ENCODE results near the gene ROBO3.

ROBO3 gene

DNA sequence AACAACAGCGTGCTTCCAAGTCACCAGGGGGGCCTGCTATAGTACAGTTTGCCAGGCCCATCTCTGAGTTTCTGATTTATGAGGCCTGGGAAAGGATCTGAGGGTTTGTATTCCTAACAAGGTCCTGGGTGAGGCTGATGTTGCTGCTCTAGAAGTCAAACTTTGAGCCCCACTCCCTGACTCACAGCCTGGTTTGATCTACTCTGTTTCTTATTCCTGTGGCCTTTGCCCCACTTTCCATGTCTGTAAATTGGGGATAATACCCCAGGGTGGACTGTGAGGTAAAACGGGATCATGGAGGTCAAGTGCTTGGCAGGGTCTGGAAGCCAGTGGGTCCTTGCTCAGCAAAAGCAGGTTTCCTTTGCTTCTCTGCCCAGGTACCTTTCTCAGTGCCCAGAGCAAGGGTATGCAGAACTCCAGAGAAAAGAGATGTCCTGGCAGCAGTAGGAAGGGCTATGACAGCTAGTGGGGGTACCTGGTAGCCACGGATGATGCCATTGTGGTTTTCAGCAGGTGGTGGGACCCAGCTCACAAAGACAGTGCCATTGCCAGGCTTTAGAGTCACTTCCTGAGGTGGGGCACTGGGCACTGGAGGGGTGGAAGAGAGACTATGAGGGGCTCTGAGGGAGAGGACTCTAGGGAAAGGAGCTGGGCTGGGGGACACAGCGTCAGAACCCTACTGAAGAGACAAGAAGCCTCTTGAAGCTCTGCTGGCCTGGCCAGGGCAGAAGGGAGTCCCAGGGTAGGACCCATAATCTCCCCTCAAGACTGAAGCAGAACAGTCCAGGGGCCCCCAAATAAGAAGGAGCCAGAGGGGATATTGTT is 29.6 kb downstream of the ROBO3 start:
- Histone ChIP-seq H3K27me3 (ENCODE audit: low read length) (no peaks in the 10 kb centered on the region), H2AFZ (ENCODE audit: low read depth, low read length, severe bottlenecking) (no peak overlapping the region), H3K9me3 (ENCODE audit: insufficient read depth, low read length) (no peaks in the 10 kb centered on the region), H3K9me2 (replicated peaks; ENCODE audit: insufficient read depth, low read length) (no peaks in the 10 kb centered on the region), H3K4me3 (ENCODE audit: insufficient read depth, low read length, poor library complexity, severe bottlenecking) (no peak overlapping the region), H3K9ac (ENCODE audit: low read length) (no peak overlapping the region), H3K27ac (ENCODE audit: low read depth, low read length) (no peak overlapping the region), H3K4me2 (ENCODE audit: low read depth, low read length, poor library complexity, severe bottlenecking) (no peak overlapping the region), H4K20me1 (ENCODE audit: low read depth, low read length) (no peaks in the 10 kb centered on the region), H3K79me2 (ENCODE audit: insufficient read depth, low read length) (no peaks in the 10 kb centered on the region), H3F3A (ENCODE audit: insufficient read depth) (no peaks in the 10 kb centered on the region), H3K36me3 (ENCODE audit: low read length) (no peaks in the 10 kb centered on the region)
- TF ChIP-seq EZH2phosphoT487 (conservative IDR thresholded peaks at IDR 0.05; ENCODE audit: low read length), result no peak
- TF ChIP-seq, protein P1, sequence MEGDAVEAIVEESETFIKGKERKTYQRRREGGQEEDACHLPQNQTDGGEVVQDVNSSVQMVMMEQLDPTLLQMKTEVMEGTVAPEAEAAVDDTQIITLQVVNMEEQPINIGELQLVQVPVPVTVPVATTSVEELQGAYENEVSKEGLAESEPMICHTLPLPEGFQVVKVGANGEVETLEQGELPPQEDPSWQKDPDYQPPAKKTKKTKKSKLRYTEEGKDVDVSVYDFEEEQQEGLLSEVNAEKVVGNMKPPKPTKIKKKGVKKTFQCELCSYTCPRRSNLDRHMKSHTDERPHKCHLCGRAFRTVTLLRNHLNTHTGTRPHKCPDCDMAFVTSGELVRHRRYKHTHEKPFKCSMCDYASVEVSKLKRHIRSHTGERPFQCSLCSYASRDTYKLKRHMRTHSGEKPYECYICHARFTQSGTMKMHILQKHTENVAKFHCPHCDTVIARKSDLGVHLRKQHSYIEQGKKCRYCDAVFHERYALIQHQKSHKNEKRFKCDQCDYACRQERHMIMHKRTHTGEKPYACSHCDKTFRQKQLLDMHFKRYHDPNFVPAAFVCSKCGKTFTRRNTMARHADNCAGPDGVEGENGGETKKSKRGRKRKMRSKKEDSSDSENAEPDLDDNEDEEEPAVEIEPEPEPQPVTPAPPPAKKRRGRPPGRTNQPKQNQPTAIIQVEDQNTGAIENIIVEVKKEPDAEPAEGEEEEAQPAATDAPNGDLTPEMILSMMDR (IDR thresholded peaks at IDR 0.05; ENCODE audit: insufficient read depth, low read length, poor library complexity, severe bottlenecking), result no peak

DNA sequence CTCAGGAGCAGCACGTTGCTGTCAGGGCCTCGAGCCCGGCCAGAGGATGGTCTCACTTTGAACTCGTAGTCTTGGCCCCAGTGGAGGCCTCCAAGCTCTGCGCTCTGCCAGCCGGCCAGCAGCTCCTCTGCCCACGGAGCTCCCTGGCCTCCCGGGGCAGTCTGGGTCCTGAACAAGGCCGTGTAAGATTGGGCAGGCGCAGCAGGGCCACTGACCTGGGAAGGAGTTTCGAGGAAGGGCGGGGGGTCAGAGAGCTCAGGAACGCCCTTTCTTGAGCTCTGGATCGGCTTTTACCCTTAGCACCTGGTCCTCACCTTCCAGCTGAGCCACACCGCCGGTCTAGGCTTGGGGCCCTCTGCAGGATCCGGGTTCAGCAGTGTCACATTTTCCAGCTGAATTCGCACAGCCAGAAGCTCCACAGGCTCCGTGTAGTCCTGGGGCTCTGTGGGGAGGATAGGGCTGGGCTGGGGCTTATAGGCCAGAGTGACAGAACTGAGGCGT is 30.3 kb downstream of the ROBO3 start:
- Histone ChIP-seq H3K27me3 (ENCODE audit: low read length) (no peaks in the 10 kb centered on the region), H4K20me1 (ENCODE audit: low read depth, low read length) (no peaks in the 10 kb centered on the region), H3K9me3 (ENCODE audit: insufficient read depth, low read length) (no peaks in the 10 kb centered on the region), H3K4me2 (ENCODE audit: low read depth, low read length, poor library complexity, severe bottlenecking) (no peak overlapping the region), H3K4me3 (ENCODE audit: insufficient read depth, low read length, poor library complexity, severe bottlenecking) (no peak overlapping the region), H2AFZ (ENCODE audit: low read depth, low read length, severe bottlenecking) (no peak overlapping the region), H3K79me2 (ENCODE audit: insufficient read depth, low read length) (no peaks in the 10 kb centered on the region), H3K36me3 (ENCODE audit: low read length) (no peaks in the 10 kb centered on the region), H3F3A (ENCODE audit: insufficient read depth) (no peaks in the 10 kb centered on the region), H3K27ac (ENCODE audit: low read depth, low read length) (no peak overlapping the region), H3K9me2 (replicated peaks; ENCODE audit: insufficient read depth, low read length) (no peaks in the 10 kb centered on the region), H3K9ac (ENCODE audit: low read length) (no peak overlapping the region)
- TF ChIP-seq EZH2phosphoT487 (conservative IDR thresholded peaks at IDR 0.05; ENCODE audit: low read length), result no peak
- TF ChIP-seq, protein P1 (IDR thresholded peaks at IDR 0.05; ENCODE audit: insufficient read depth, low read length, poor library complexity, severe bottlenecking), result no peak

DNA sequence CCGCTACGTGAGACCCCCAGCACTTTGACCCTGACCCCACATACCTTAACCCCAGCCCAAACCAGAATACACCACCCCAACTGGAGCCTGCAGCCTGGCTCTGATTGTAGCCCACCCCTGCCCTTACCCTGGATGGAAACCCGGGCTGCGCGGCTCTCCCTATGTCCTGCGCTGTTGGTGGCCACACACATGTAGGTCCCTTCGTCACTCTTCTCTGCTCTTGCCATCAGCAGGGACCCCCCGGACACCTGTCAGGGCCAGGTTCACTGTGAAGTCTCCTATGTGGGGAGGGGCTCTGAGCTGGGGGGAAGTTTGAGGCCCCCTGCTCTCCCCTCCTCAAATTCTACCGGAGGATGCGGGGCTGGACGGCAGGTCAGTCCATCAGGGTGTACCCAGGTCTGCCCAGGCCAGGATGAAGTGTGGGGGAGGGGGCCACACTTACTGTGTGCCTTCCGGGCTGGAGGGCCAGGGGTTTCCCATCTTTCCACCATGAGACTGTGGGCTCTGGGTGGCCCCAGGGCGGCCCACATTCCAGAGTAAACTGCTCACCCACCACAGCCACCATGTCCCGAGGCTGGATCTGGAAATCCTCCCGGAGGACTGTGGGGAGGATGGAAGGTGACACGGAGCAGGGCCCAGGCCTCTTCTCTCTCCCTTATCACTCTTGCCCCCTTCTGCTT is 31.0 kb downstream of the ROBO3 start:
- Histone ChIP-seq H3K9me3 (ENCODE audit: insufficient read depth, low read length) (no peaks in the 10 kb centered on the region), H3K27me3 (ENCODE audit: low read length) (no peaks in the 10 kb centered on the region), H3K27ac (ENCODE audit: low read depth, low read length) (no peak overlapping the region), H3K4me3 (ENCODE audit: insufficient read depth, low read length, poor library complexity, severe bottlenecking) (no peak overlapping the region), H2AFZ (ENCODE audit: low read depth, low read length, severe bottlenecking) (no peak overlapping the region), H3F3A (ENCODE audit: insufficient read depth) (no peaks in the 10 kb centered on the region), H3K36me3 (ENCODE audit: low read length) (no peaks in the 10 kb centered on the region), H3K9me2 (replicated peaks; ENCODE audit: insufficient read depth, low read length) (no peaks in the 10 kb centered on the region), H3K79me2 (ENCODE audit: insufficient read depth, low read length) (no peaks in the 10 kb centered on the region), H3K9ac (ENCODE audit: low read length) (no peak overlapping the region), H3K4me2 (ENCODE audit: low read depth, low read length, poor library complexity, severe bottlenecking) (no peak overlapping the region), H4K20me1 (ENCODE audit: low read depth, low read length) (no peaks in the 10 kb centered on the region)
- no peak for TF ChIP-seq EZH2phosphoT487 (conservative IDR thresholded peaks at IDR 0.05; ENCODE audit: low read length)
- TF ChIP-seq, protein P1 (IDR thresholded peaks at IDR 0.05; ENCODE audit: insufficient read depth, low read length, poor library complexity, severe bottlenecking), result no peak
